HG03575 (cell line): Measurements from ENCODE around the gene CCL5.

Experiments
- ATAC-seq: cut with Tn5 transposase; IDR thresholded peaks from one replicate; pipeline ENCODE4 v1.9.1; 2021; ENCODE audit not compliant: unreplicated experiment, insufficient number of reproducible peaks, low FRiP score; ENCODE audit errors: extremely low read depth

CCL5 gene

GRCh38 chr17:35842239-35842638 lies 37.9 kb downstream of the CCL5 start:
- ATAC-seq, result no peak

DNA sequence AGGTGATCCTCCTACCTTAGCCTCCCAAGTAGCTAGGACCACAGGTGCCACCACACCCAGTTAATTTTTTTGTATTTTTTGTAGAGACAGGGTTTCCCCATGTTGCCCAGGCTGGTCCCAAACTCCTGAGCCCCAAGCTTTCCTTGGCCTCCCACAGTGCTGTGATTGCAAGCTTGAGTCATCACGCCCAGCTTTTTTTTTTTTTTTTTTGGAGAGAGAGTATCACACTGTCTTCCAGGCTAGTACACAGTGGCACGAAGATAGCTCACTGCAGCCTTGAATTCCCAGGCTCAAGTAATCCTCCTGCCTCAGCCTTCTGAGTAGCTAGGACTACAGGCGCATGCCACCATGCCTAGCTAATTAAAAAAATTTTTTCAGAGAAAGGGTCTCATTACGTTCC lies 38.7 kb downstream of the CCL5 start:
- no peak for ATAC-seq

DNA sequence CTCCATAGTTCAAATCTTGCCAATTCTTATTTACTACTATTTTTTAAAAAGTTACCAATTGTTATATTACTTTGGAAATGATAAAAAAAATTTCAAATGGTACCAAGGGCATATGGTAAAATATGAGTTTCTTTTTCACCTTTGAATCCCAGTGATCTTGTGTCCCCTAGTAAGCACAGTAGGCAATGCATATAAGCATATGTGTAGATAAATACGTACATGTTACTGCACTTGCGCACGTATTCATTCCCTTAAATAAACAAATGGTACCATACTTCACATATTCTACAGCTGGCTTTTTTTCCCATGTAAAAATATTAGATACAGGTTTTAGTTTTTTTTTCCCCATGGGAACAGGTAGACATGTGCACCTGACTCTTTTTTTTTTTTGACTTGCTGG lies 39.1 kb downstream of the CCL5 start:
- ATAC-seq, result no peak

- no peak for ATAC-seq
Measured at GRCh38 chr17:35825206-35825605, 55.0 kb downstream of the CCL5 start.
